Stomach (tissue), 9 donors: Measurements from ENCODE around the gene TEKTIP1. TPM values are rescaled to one million over a fixed set of nuclear protein-coding genes. Genes with fewer than 3 reads are reported as not detected.

ENCODE experiments used
- DNase-seq, 2 donors: peaks; one replicate each; pipeline versions ENCODE4 v3.0.0 to v3.0.0-alpha.2; 2013 to 2019
- H3K27ac ChIP-seq, 5 donors: fragments of 200-600 bp in 4 of 5; sonication (generic) in 4 of 5; one replicate each; pipeline ENCODE4 v1.5.1; 2013 to 2019; ENCODE audit warnings: mild to moderate bottlenecking in 1 of 5, moderate library complexity in 1 of 5
- H3K27me3 ChIP-seq, 3 donors: fragments of 200-600 bp; sonication (generic); one replicate each; pipeline ENCODE4 v1.5.1; 2017 to 2019; ENCODE audit warnings: mixed run types in 1 of 3
- H3K36me3 ChIP-seq, 4 donors: fragments of 200-600 bp; sonication (generic); 1 replicate in 3 of 4; 2 replicates in 1 of 4; pipeline ENCODE4 v1.5.1; 2016 to 2019
- H3K4me1 ChIP-seq, 4 donors: fragments of 200-600 bp; sonication (generic); one replicate each; pipeline ENCODE4 v1.5.1; 2016 to 2019
- H3K4me3 ChIP-seq, 4 donors: fragments of 200-600 bp; sonication (generic) in 3 of 4; one replicate each; pipeline ENCODE4 v1.5.1; 2016 to 2019; ENCODE audit warnings: mild to moderate bottlenecking in 1 of 4
- H3K9me3 ChIP-seq, 4 donors: fragments of 200-600 bp; sonication (generic); one replicate each; pipeline ENCODE4 v1.5.1; 2016 to 2019
- CTCF ChIP-seq, 7 experiments: fragments of 450-650 bp in 4 of 7; fragments of 200-600 bp in 3 of 7; sonication (generic) in 3 of 7; IDR thresholded peaks; one replicate each; pipeline ENCODE4 v1.5.1; 2016 to 2019; ENCODE audit warnings: antibody characterized with exemption in 7 of 7, control low read depth in 2 of 7, mild to moderate bottlenecking in 1 of 7
- EP300 ChIP-seq: sonication (generic); formaldehyde crosslinking; IDR thresholded peaks from one replicate; pipeline ENCODE4 v1.6.1; 2017; ENCODE audit warnings: antibody characterized with exemption
- POLR2A ChIP-seq, 4 donors: fragments of 450-650 bp; IDR thresholded peaks; one replicate each; pipeline ENCODE4 v1.6.1; 2016; ENCODE audit warnings: antibody characterized with exemption in 4 of 4, control low read depth in 2 of 4, mild to moderate bottlenecking in 1 of 4, moderate library complexity in 1 of 4
- POLR2AphosphoS5 ChIP-seq, 3 donors: sonication (generic); formaldehyde crosslinking; IDR thresholded peaks; one replicate each; pipeline ENCODE4 v1.6.1; 2016; ENCODE audit warnings: antibody characterized with exemption in 3 of 3
- WGBS, 5 donors: extraction: QIAGEN DNeasy Blood & Tissue Kit in 3 of 5; methylation state at CpG; one replicate each; pipeline versions ENCODE4 v1.1.5 to v1.1.7; 2013 to 2018; 5-methylcytosine and 5-hydroxymethylcytosine counted together
- intact Hi-C: fragments of 100-400 bp; cut with DNase I; formaldehyde crosslinking; loops from one replicate; pipeline ENCODE4 v1.15.1; 2023; ENCODE audit warnings: low total_unique reads
- polyA plus RNA-seq, 3 donors: library from polyadenylated mRNA; stranded (reverse); fragments of 200-250 nt; gene quantifications; one replicate each; pipeline ENCODE4 v1.2.3, GENCODE V29; 2013
- total RNA-seq, 5 donors: library from RNA; depleted of rRNA; stranded (reverse); fragments of >200 nt; gene quantifications; one replicate each; pipeline versions ENCODE4 v1.1.0 to v1.2.3, GENCODE V29; 2014 to 2016
- donor health status: healthy with polysubstance abuse.
- donor health status: Bipolar disorder and iron deficiency.
- donor health status: healthy.

TEKTIP1 gene
- total and polyA plus RNA-seq, 8 donors = 0.28 to 1.00 TPM; not detected in 6

- Histone ChIP-seq H3K27ac (no peak overlapping the region), H3K36me3 (peaks cover 62 to 84% (median 79%) of the 10 kb centered on the region in 4 donors), H3K27me3 (no peaks in the 10 kb centered on the region), H3K9me3 (no peaks in the 10 kb centered on the region), H3K4me1 (peaks cover 0 to 4% (median 0%) of the 10 kb centered on the region in 4 donors), H3K4me3 (no peak overlapping the region)
- intact Hi-C loops = no loop called here
- TF ChIP-seq POLR2A (IDR thresholded peaks at IDR 0.05) = no peak
- TF ChIP-seq CTCF (IDR thresholded peaks at IDR 0.05) = no peak
- TF ChIP-seq POLR2AphosphoS5 (IDR thresholded peaks at IDR 0.05) = no peak
- no peak for TF ChIP-seq EP300
- no peak for DNase-seq
- WGBS, 5 donors = 90 to 96% (median 92%) methylated on average over 23 to 33 of the region's 33 CpGs
These were observed 6.7 kb upstream of the TEKTIP1 start for GRCh38 chr19:3532154-3532786.

GRCh38 chr19:3533033-3533432, 5.9 kb upstream of the TEKTIP1 start:
- H3K36me3 ChIP-seq = peaks cover 55 to 82% (median 76%) of the 10 kb centered on the region in 4 donors
- H3K9me3 ChIP-seq = no peaks in the 10 kb centered on the region
- DNase-seq = no peak
- peaks cover 0 to 5% (median 0%) of the 10 kb centered on the region in 4 donors for H3K4me1 ChIP-seq
- no peak overlapping the region for H3K4me3 ChIP-seq
- intact Hi-C loops = no loop called here
- 83 to 95% (median 91%) methylated on average over 3 to 17 of the region's 17 CpGs for WGBS, 5 donors
- TF ChIP-seq CTCF (IDR thresholded peaks at IDR 0.05) (no peak), EP300 (no peak), POLR2A (IDR thresholded peaks at IDR 0.05) (no peak), POLR2AphosphoS5 (IDR thresholded peaks at IDR 0.05) (no peak)
- H3K27me3 ChIP-seq = no peaks in the 10 kb centered on the region
- no peak overlapping the region for H3K27ac ChIP-seq

- Histone ChIP-seq H3K4me3 (no peak overlapping the region), H3K4me1 (peaks cover 0 to 5% (median 0%) of the 10 kb centered on the region in 4 donors), H3K27ac (no peak overlapping the region), H3K27me3 (no peaks in the 10 kb centered on the region), H3K36me3 (peaks cover 52 to 84% (median 78%) of the 10 kb centered on the region in 4 donors), H3K9me3 (no peaks in the 10 kb centered on the region)
- intact Hi-C loops = no loop called here
- no peak for TF ChIP-seq POLR2AphosphoS5 (IDR thresholded peaks at IDR 0.05)
- WGBS, 5 donors = 78 to 83% (median 79%) methylated on average over 12 of the region's 12 CpGs
- DNase-seq = no peak
These were observed 5.3 kb upstream of the TEKTIP1 start for GRCh38 chr19:3533563-3534216.

- TF ChIP-seq EP300 (no peak), CTCF (IDR thresholded peaks at IDR 0.05) (no peak), POLR2AphosphoS5 (IDR thresholded peaks at IDR 0.05) (no peak), POLR2A (IDR thresholded peaks at IDR 0.05) (no peak)
- H3K9me3 ChIP-seq = no peaks in the 10 kb centered on the region
- DNase-seq = no peak
- H3K4me1 ChIP-seq = peaks cover 0 to 5% (median 0%) of the 10 kb centered on the region in 4 donors
- no peak overlapping the region for H3K4me3 ChIP-seq
- WGBS, 5 donors = 84 to 94% (median 91%) methylated on average over 22 to 38 of the region's 38 CpGs
- intact Hi-C loops = no loop called here
- H3K27ac ChIP-seq = no peak overlapping the region
- no peaks in the 10 kb centered on the region for H3K27me3 ChIP-seq
- peaks cover 52 to 84% (median 80%) of the 10 kb centered on the region in 4 donors for H3K36me3 ChIP-seq
These were observed 4.4 kb upstream of the TEKTIP1 start for GRCh38 chr19:3534375-3535234.
